HFF-Myc (cell line): ENCODE data around the gene HCLS1.

ENCODE experiments used
- DNase-seq: peaks from one replicate; pipeline ENCODE4 v3.0.0-alpha.2; 2011; ENCODE audit warnings: low read depth; ENCODE audit errors: extremely low read depth
- H3K4me3 ChIP-seq: replicated peaks from 2 replicates; pipeline ENCODE4 v1.5.1; 2011; ENCODE audit warnings: low read depth, mild to moderate bottlenecking, control low read depth, low read length
- CTCF ChIP-seq: IDR thresholded peaks from 2 replicates; pipeline ENCODE4 v1.5.1; 2012; ENCODE audit warnings: mild to moderate bottlenecking, low read depth, low read length, control low read depth; ENCODE audit errors: missing control alignments

The HCLS1 gene

DNA sequence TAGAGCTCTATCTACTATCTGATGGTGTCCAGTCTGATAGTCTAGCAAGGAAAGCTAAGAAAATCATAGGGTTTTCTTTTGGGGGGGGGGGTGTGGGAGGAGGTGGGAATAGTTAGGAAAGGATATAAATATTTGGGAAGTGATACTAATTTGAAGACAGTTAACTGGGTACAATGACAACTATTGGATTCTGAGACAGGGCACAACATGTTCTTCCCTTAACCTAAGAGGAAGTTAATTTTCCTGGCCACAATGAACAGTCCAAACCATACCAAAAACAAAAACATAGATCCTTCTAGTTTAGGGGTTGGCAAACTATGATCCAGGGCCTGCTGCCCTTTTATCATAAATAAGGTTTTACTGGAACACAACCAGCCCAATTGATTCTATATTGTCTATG, 10.0 kb upstream of the HCLS1 start:
- DNase-seq: no peak
- H3K4me3 ChIP-seq: no peak overlapping the region
- no peak for TF ChIP-seq CTCF

- H3K4me3 ChIP-seq: no peak overlapping the region
- no peak for DNase-seq
- no peak for TF ChIP-seq CTCF
Measured at GRCh38 chr3:121667333-121667732, 6.6 kb upstream of the HCLS1 start.

GRCh38 chr3:121665488-121665887, 4.8 kb upstream of the HCLS1 start:
- H3K4me3 ChIP-seq: no peak overlapping the region
- TF ChIP-seq CTCF: no peak
- DNase-seq: no peak

GRCh38 chr3:121663171-121663847, 2.6 kb upstream of the HCLS1 start:
- DNase-seq: no peak
- no peak for TF ChIP-seq CTCF
- H3K4me3 ChIP-seq: no peak overlapping the region

GRCh38 chr3:121662742-121663141, 2.0 kb upstream of the HCLS1 start:
- no peak for TF ChIP-seq CTCF
- no peak for DNase-seq
- no peak overlapping the region for H3K4me3 ChIP-seq

DNA sequence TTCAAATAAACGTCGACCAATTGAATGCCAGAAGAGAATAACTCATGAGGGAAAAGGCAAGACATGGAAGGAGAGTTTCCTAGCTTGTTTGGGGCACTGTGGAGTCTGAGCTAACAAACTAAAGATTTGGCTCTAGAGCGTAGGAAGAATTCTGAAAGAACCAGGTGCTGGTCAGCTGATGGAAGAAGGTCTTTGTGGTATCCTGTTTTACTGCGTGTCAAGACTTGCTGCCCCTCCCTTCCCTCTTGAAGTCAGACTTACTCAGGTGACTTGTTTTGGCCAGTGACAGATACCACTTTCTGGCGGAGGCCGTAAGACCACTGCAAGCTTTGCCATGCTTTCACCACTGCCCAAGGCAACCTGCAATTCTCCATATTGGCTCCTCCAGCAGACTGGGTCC, 673 bp upstream of the HCLS1 start:
- TF ChIP-seq CTCF: no peak
- no peak overlapping the region for H3K4me3 ChIP-seq
- DNase-seq: no peak

- TF ChIP-seq CTCF: no peak
- no peak for DNase-seq
- no peak overlapping the region for H3K4me3 ChIP-seq
Measured at GRCh38 chr3:121659586-121659985, 1.1 kb downstream of the HCLS1 start.
